ENCODE results near the gene CDH12.

CDH12 gene

GRCh38 chr5:22258139-22258538 is 595.0 kb downstream of the CDH12 start:
- no peak for TF ChIP-seq CTCF (conservative IDR thresholded peaks at IDR 0.05; ENCODE audit: low read depth, low read length)
- no peak overlapping the region for H3K4me3 ChIP-seq (ENCODE audit: low read length)
- no peak for DNase-seq (ENCODE audit: low read depth)

DNA sequence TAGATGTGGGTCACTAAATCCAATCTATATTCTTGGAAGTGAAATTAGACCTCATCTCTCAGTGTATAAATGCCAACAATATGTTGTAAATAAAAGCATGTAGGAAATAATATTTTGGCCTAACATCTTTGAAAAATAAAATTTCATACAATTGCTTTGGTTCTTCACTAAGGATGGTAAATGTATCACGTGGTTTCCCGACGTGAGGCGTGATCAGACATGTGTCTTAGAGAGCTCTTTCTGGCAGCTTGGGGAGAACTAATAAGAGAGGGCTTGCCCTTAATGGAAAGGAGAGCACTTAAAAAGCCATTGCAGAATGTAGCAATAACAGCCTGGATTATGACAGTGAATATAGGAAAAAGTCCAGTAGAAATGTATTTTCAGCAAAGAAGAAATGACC is 602.6 kb downstream of the CDH12 start:
- no peak overlapping the region for H3K4me3 ChIP-seq (ENCODE audit: low read length)
- DNase-seq (ENCODE audit: low read depth) = no peak
- TF ChIP-seq CTCF (conservative IDR thresholded peaks at IDR 0.05; ENCODE audit: low read depth, low read length) = no peak

DNA sequence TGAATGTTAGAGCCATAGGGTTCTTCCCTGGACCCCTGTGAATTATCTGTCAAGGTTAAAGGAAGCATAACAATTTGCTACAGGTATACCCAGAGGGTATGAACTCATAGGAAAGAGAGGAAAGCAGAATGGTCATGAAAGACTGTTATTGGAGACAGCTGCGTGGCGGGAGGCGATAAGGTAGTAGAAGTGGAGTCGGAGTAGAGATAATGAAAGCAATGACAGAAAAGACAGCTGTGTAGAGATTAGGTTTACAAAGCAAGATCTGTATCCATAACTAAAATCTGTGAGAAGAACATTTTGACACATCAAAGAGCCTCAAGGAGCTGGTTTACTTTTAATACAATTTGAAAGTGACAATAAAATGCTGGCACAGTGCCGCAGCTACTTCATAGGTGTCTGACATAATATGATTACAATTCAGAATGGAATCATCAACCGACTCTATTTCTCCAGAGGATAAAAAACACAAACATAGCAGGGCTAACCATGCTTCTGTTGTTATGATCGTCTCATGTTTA is 603.9 kb downstream of the CDH12 start:
- H3K4me3 ChIP-seq (ENCODE audit: low read length) = no peak overlapping the region
- no peak for TF ChIP-seq CTCF (conservative IDR thresholded peaks at IDR 0.05; ENCODE audit: low read depth, low read length)
- DNase-seq (ENCODE audit: low read depth) = no peak

DNA sequence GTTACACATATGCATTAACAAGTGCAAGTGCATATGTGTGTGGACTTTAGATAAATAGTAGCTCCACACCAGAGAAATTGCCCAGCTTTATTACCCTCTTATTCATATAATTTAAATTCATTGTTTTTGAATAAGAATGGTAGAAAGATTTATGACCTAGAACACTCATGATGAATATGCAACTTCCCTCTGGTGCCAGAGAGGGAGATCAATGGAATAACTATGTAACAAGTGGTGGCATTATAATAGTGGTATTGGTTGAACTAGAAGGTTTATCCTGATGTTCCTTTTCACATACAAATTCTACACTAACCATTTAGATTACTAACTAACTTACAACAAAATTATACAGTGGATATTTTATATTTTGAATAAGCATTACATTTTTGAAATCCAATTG is 607.4 kb downstream of the CDH12 start:
- no peak for DNase-seq (ENCODE audit: low read depth)
- no peak overlapping the region for H3K4me3 ChIP-seq (ENCODE audit: low read length)
- TF ChIP-seq CTCF (conservative IDR thresholded peaks at IDR 0.05; ENCODE audit: low read depth, low read length) = no peak

DNA sequence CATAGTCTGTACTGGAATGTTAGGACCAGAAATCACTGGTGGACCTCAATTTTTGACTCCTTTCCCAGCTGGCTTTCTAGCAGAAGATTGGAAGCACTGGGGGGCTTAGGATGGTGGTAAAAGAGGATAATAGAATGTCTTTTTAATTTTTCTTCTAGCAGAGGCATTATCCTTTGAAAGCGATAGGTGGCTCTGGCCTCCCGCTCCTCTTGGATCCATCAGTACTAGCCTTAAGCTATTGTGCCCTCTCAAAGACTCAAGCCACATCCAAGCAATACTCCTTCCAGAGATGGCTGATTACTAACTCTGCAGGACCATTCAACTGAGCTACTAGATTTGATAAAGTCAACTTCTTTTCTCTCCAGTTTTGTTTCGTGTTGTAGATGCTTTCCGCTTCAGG is 610.6 kb downstream of the CDH12 start:
- no peak overlapping the region for H3K4me3 ChIP-seq (ENCODE audit: low read length)
- TF ChIP-seq CTCF (conservative IDR thresholded peaks at IDR 0.05; ENCODE audit: low read depth, low read length) = no peak
- no peak for DNase-seq (ENCODE audit: low read depth)

- no peak for DNase-seq (ENCODE audit: low read depth)
- H3K4me3 ChIP-seq (ENCODE audit: low read length) = no peak overlapping the region
- TF ChIP-seq CTCF (conservative IDR thresholded peaks at IDR 0.05; ENCODE audit: low read depth, low read length) = no peak
These were observed 615.1 kb downstream of the CDH12 start for GRCh38 chr5:22238047-22238446.

- no peak for TF ChIP-seq CTCF (conservative IDR thresholded peaks at IDR 0.05; ENCODE audit: low read depth, low read length)
These were observed 626.7 kb downstream of the CDH12 start for GRCh38 chr5:22226423-22226822.

More at GRCh38 chr5:22226423-22226822, 626.7 kb downstream of the CDH12 start:
- H3K4me3 ChIP-seq (ENCODE audit: low read length) = no peak overlapping the region
- DNase-seq (ENCODE audit: low read depth) = no peak

All from retinal pigment epithelial cell (primary cell).